ENCODE measurements around the gene SIL1. TPM values are rescaled to one million over a fixed set of nuclear protein-coding genes. Genes with fewer than 3 reads are reported as not detected.

The SIL1 gene
- polyA plus RNA-seq, 3 donors = 25.4 to 35.1 (median 27.9) TPM

- intact Hi-C loops (cut with micrococcal nuclease) = no loop called here
- H3K9me3 Mint-ChIP-seq = peaks cover 0 to 4% (median 1%) of the 10 kb centered on the region in 7 donors
- TF ChIP-seq CTCF (IDR thresholded peaks at IDR 0.05) = no peak
- WGBS (ENCODE audit: insufficient coverage) = no CpG with 5 or more reads among the region's 1 CpG
- H3K36me3 Mint-ChIP-seq = peaks cover 22 to 38% of the 10 kb centered on the region in 2 donors
- peak overlapping the region in 1 of 2 donors; percentile 55 for H3K27ac ChIP-seq (ENCODE audit: low read depth in 1 of 2, low read length in 2 of 2)
- H3K4me3 Mint-ChIP-seq = no peak overlapping the region
- peaks cover 42% of the 10 kb centered on the region for H3K4me1 Mint-ChIP-seq
- H3K4me1 ChIP-seq (ENCODE audit: control insufficient read depth in 1 of 2, insufficient read depth in 2 of 2, low read length in 2 of 2) = peaks cover 26 to 29% of the 10 kb centered on the region in 2 donors
- no peak overlapping the region for H2AFZ ChIP-seq (ENCODE audit: insufficient read depth, low read depth, low read length, poor library complexity, severe bottlenecking)
- H3K9me3 ChIP-seq (replicated peaks in 1 of 2; ENCODE audit: control insufficient read depth in 1 of 2, insufficient read depth in 1 of 2, low read length in 2 of 2) = no peaks in the 10 kb centered on the region
- H3K4me3 ChIP-seq (replicated peaks in 1 of 3; ENCODE audit: low read depth in 2 of 3, low read length in 3 of 3) = no peak overlapping the region
- peaks cover 0 to 2% (median 0%) of the 10 kb centered on the region in 3 donors for H3K27me3 Mint-ChIP-seq (ENCODE audit: low read depth in 3 of 3)
- peaks cover 3 to 18% of the 10 kb centered on the region in 2 donors for H3K36me3 ChIP-seq (replicated peaks in 1 of 2; ENCODE audit: control insufficient read depth in 1 of 2, insufficient read depth in 2 of 2, low read length in 2 of 2)
- H3K79me2 ChIP-seq (ENCODE audit: insufficient read depth, low read length) = peaks cover 58% of the 10 kb centered on the region
- no peak overlapping the region for H3K9ac ChIP-seq (ENCODE audit: insufficient read depth, low read length, poor library complexity, severe bottlenecking)
- peaks cover 13% of the 10 kb centered on the region for H4K20me1 ChIP-seq (ENCODE audit: insufficient read depth, low read length)
- no peak overlapping the region for H3K4me2 ChIP-seq (replicated peaks; ENCODE audit: extremely low read depth, low read length, poor library complexity, severe bottlenecking)
- H3K27me3 ChIP-seq (ENCODE audit: control insufficient read depth in 2 of 2, insufficient read depth in 2 of 2, low read length in 2 of 2) = no peaks in the 10 kb centered on the region
- H3K27ac Mint-ChIP-seq = peak overlapping the region in 2 of 7 donors; percentile 58 to 75
- no peak for DNase-seq
Observed at GRCh38 chr5:139185589-139185988, 12.6 kb downstream of the SIL1 start.

GRCh38 chr5:139183502-139183901 is 14.7 kb downstream of the SIL1 start:
- H3K27me3 Mint-ChIP-seq (ENCODE audit: low read depth in 3 of 3) = peaks cover 0 to 3% (median 0%) of the 10 kb centered on the region in 3 donors
- H4K20me1 ChIP-seq (ENCODE audit: insufficient read depth, low read length) = peaks cover 13% of the 10 kb centered on the region

More at GRCh38 chr5:139183502-139183901, 14.7 kb downstream of the SIL1 start:
- no peak for TF ChIP-seq CTCF (IDR thresholded peaks at IDR 0.05)
- no peak overlapping the region for H2AFZ ChIP-seq (ENCODE audit: insufficient read depth, low read depth, low read length, poor library complexity, severe bottlenecking)
- intact Hi-C loops (cut with micrococcal nuclease) = no loop called here
- no CpG with 5 or more reads among the region's 2 CpGs for WGBS (ENCODE audit: insufficient coverage)
- H3K27ac ChIP-seq (ENCODE audit: low read depth in 1 of 2, low read length in 2 of 2) = peak overlapping the region in 1 of 2 donors; percentile 34
- H3K4me1 ChIP-seq (ENCODE audit: control insufficient read depth in 1 of 2, insufficient read depth in 2 of 2, low read length in 2 of 2) = peaks cover 27 to 32% of the 10 kb centered on the region in 2 donors
- no peaks in the 10 kb centered on the region for H3K9me3 ChIP-seq (replicated peaks in 1 of 2; ENCODE audit: control insufficient read depth in 1 of 2, insufficient read depth in 1 of 2, low read length in 2 of 2)
- Mint-ChIP-seq H3K4me1 (peaks cover 44% of the 10 kb centered on the region), H3K9me3 (peaks cover 0 to 4% (median 1%) of the 10 kb centered on the region in 7 donors), H3K4me3 (no peak overlapping the region), H3K27ac (peak overlapping the region in 2 of 7 donors; percentile 31 to 53), H3K36me3 (peaks cover 19 to 32% of the 10 kb centered on the region in 2 donors)
- no peak for DNase-seq
- H3K4me2 ChIP-seq (replicated peaks; ENCODE audit: extremely low read depth, low read length, poor library complexity, severe bottlenecking) = no peak overlapping the region
- peaks cover 0 to 11% of the 10 kb centered on the region in 2 donors for H3K36me3 ChIP-seq (replicated peaks in 1 of 2; ENCODE audit: control insufficient read depth in 1 of 2, insufficient read depth in 2 of 2, low read length in 2 of 2)
- H3K79me2 ChIP-seq (ENCODE audit: insufficient read depth, low read length) = peaks cover 46% of the 10 kb centered on the region
- H3K9ac ChIP-seq (ENCODE audit: insufficient read depth, low read length, poor library complexity, severe bottlenecking) = no peak overlapping the region
- no peak overlapping the region for H3K4me3 ChIP-seq (replicated peaks in 1 of 3; ENCODE audit: low read depth in 2 of 3, low read length in 3 of 3)
- no peaks in the 10 kb centered on the region for H3K27me3 ChIP-seq (ENCODE audit: control insufficient read depth in 2 of 2, insufficient read depth in 2 of 2, low read length in 2 of 2)

Measured in CD14-positive monocyte (primary cell).